Sigmoid colon (tissue), 4 donors: ENCODE measurements around the gene APRT.

Source experiments
- CTCF ChIP-seq, 4 experiments: fragments of 450-650 bp in 3 of 4; fragments of 200-600 bp in 1 of 4; IDR thresholded peaks; one replicate each; pipeline ENCODE4 v1.5.1; 2016 to 2019; ENCODE audit warnings: antibody characterized with exemption in 4 of 4, mild to moderate bottlenecking in 3 of 4, moderate library complexity in 2 of 4
- EP300 ChIP-seq, 4 donors: sonication (generic); formaldehyde crosslinking; IDR thresholded peaks; one replicate each; pipeline ENCODE4 v1.6.1; 2017; ENCODE audit warnings: antibody characterized with exemption in 4 of 4

- no peak for TF ChIP-seq CTCF (IDR thresholded peaks at IDR 0.05)
- no peak for TF ChIP-seq EP300 (IDR thresholded peaks at IDR 0.05)
Measured at GRCh38 chr16:88814144-88814502, 2.4 kb upstream of the APRT start.
